Aorta (tissue), 5 donors: ENCODE data around the gene FIBP. TPM values are rescaled to one million over a fixed set of nuclear protein-coding genes. Genes with fewer than 3 reads are reported as not detected.

Experiments used
- ATAC-seq: fragments of 200-7000 bp; cut with Tn5 transposase; one replicate; pipeline ENCODE4 v1.9.1; 2022; ENCODE audit warnings: moderate library complexity; ENCODE audit not compliant: low FRiP score
- DNase-seq, 2 donors: peaks; one replicate each; pipeline ENCODE4 v3.0.0-alpha.2; 2020
- H3K27ac ChIP-seq, 2 donors: one replicate each; pipeline ENCODE4 v1.5.1; 2013; ENCODE audit warnings: low read length in 2 of 2, mild to moderate bottlenecking in 2 of 2, moderate library complexity in 2 of 2, control low read depth in 1 of 2, inconsistent platforms in 1 of 2, low read depth in 1 of 2
- H3K27me3 ChIP-seq, 2 donors: one replicate each; pipeline ENCODE4 v1.6.1; 2013; ENCODE audit warnings: control low read depth in 1 of 2, low read length in 1 of 2, mild to moderate bottlenecking in 1 of 2, moderate library complexity in 1 of 2; ENCODE audit not compliant: insufficient read depth in 2 of 2, control insufficient read depth in 1 of 2
- H3K36me3 ChIP-seq, 2 donors: one replicate each; pipeline ENCODE4 v1.6.1; 2013; ENCODE audit warnings: control low read depth in 1 of 2, low read length in 1 of 2, mild to moderate bottlenecking in 1 of 2; ENCODE audit not compliant: insufficient read depth in 2 of 2, control insufficient read depth in 1 of 2
- H3K4me1 ChIP-seq, 2 donors: one replicate each; pipeline ENCODE4 v1.6.1; 2013; ENCODE audit warnings: low read length in 2 of 2, control low read depth in 1 of 2, mild to moderate bottlenecking in 1 of 2, moderate library complexity in 1 of 2; ENCODE audit not compliant: insufficient read depth in 2 of 2, control insufficient read depth in 1 of 2
- H3K4me3 ChIP-seq, 2 donors: one replicate each; pipeline ENCODE4 v1.5.1; 2013; ENCODE audit warnings: low read length in 2 of 2, control low read depth in 1 of 2, mild to moderate bottlenecking in 1 of 2
- H3K9me3 ChIP-seq: one replicate; pipeline ENCODE4 v1.6.1; 2013; ENCODE audit warnings: mild to moderate bottlenecking, low read length; ENCODE audit not compliant: control insufficient read depth
- WGBS, 2 donors: extraction: QIAGEN DNeasy Blood & Tissue Kit; methylation state at CpG; one replicate each; pipeline ENCODE4 v1.1.7; 2013; 5-methylcytosine and 5-hydroxymethylcytosine counted together
- intact Hi-C, 2 donors: fragments of 100-400 bp; cut with DNase I; formaldehyde crosslinking; loops; one replicate each; pipeline versions ENCODE4 v1.14.2 to v1.15.0; 2022
- polyA plus RNA-seq, 2 donors: library from polyadenylated mRNA; stranded (reverse); fragments of 200-250 nt; gene quantifications; one replicate each; pipeline ENCODE4 v1.2.3, GENCODE V29; 2013
- total RNA-seq, 2 donors: library from RNA; stranded (reverse); fragmentation: NEBNext Ultra II Directional; extraction: Animal tissue kit (Norgen Biotek cat#: 25700); gene quantifications; one replicate each; pipeline ENCODE4 v1.2.1, GENCODE V29; 2021
- donor health status: healthy with polysubstance abuse.
- donor health status: Bipolar disorder and iron deficiency.
- donor health status: DM: no; HTN: no; CAD: no.
- donor health status: DM: no; HTN: no; CAD: no.
- donor health status: DM: yes; HTN: yes; CAD: no.

Gene FIBP
- total and polyA plus RNA-seq, 4 donors: 40.2 to 73.1 (median 52.5) TPM

- intact Hi-C loops: no loop called here
- peaks cover 3 to 9% of the 10 kb centered on the region in 2 donors for H3K36me3 ChIP-seq
- H3K4me3 ChIP-seq: no peak overlapping the region
Observed at GRCh38 chr11:65855927-65856363, 32.3 kb downstream of the FIBP start.

GRCh38 chr11:65854852-65855837 lies 33.1 kb downstream of the FIBP start:
- Histone ChIP-seq H3K36me3 (peaks cover 3 to 9% of the 10 kb centered on the region in 2 donors), H3K27me3 (no peaks in the 10 kb centered on the region), H3K4me3 (no peak overlapping the region), H3K9me3 (no peaks in the 10 kb centered on the region), H3K27ac (no peak overlapping the region), H3K4me1 (no peaks in the 10 kb centered on the region)
- peak in 1 of 2 donors; percentile 72 for DNase-seq
- 63 to 66% methylated on average over 15 of the region's 15 CpGs for WGBS, 2 donors
- no peak for ATAC-seq
- intact Hi-C loops: no loop called here

More at GRCh38 chr11:65855927-65856363, 32.3 kb downstream of the FIBP start:
- no peak for ATAC-seq
- Histone ChIP-seq H3K27ac (no peak overlapping the region), H3K27me3 (no peaks in the 10 kb centered on the region), H3K9me3 (no peaks in the 10 kb centered on the region), H3K4me1 (no peaks in the 10 kb centered on the region)
- WGBS, 2 donors: 77 to 78% methylated on average over 15 of the region's 15 CpGs
- peak in 1 of 2 donors; percentile 39 for DNase-seq

GRCh38 chr11:65854161-65854592 lies 34.1 kb downstream of the FIBP start:
- intact Hi-C loops: no loop called here
- ATAC-seq: no peak
- H3K36me3 ChIP-seq: peaks cover 3 to 9% of the 10 kb centered on the region in 2 donors
- H3K9me3 ChIP-seq: no peaks in the 10 kb centered on the region
- no peaks in the 10 kb centered on the region for H3K4me1 ChIP-seq
- H3K27me3 ChIP-seq: no peaks in the 10 kb centered on the region
- 88 to 90% methylated on average over 4 of the region's 4 CpGs for WGBS, 2 donors
- DNase-seq: peak in 1 of 2 donors; percentile 55
- no peak overlapping the region for H3K27ac ChIP-seq
- no peak overlapping the region for H3K4me3 ChIP-seq

- Histone ChIP-seq H3K4me1 (no peaks in the 10 kb centered on the region), H3K4me3 (no peak overlapping the region), H3K9me3 (no peaks in the 10 kb centered on the region), H3K27ac (no peak overlapping the region), H3K36me3 (peaks cover 3 to 9% of the 10 kb centered on the region in 2 donors), H3K27me3 (no peaks in the 10 kb centered on the region)
- DNase-seq (peak in 1 of 2 donors; percentile 68), ATAC-seq (no peak)
- WGBS, 2 donors: 85 to 88% methylated on average over 6 of the region's 6 CpGs
- intact Hi-C loops: no loop called here
Observed at GRCh38 chr11:65853246-65853979, 34.9 kb downstream of the FIBP start.

GRCh38 chr11:65852508-65853245 lies 35.6 kb downstream of the FIBP start:
- Histone ChIP-seq H3K36me3 (peaks cover 3 to 9% of the 10 kb centered on the region in 2 donors), H3K27ac (no peak overlapping the region), H3K9me3 (no peaks in the 10 kb centered on the region), H3K27me3 (no peaks in the 10 kb centered on the region), H3K4me1 (no peaks in the 10 kb centered on the region), H3K4me3 (no peak overlapping the region)
- intact Hi-C loops: no loop called here
- ATAC-seq: no peak
- 92 to 93% methylated on average over 24 to 33 of the region's 33 CpGs for WGBS, 2 donors
- DNase-seq: peak in 1 of 2 donors; percentile 77

- no peak overlapping the region for H3K4me3 ChIP-seq
- DNase-seq (peak in 1 of 2 donors; percentile 59), ATAC-seq (no peak)
- no peak overlapping the region for H3K27ac ChIP-seq
- H3K36me3 ChIP-seq: peaks cover 3 to 9% of the 10 kb centered on the region in 2 donors
- H3K9me3 ChIP-seq: no peaks in the 10 kb centered on the region
- no peaks in the 10 kb centered on the region for H3K27me3 ChIP-seq
- WGBS, 2 donors: 85 to 89% methylated on average over 10 of the region's 10 CpGs
- intact Hi-C loops: no loop called here
- H3K4me1 ChIP-seq: no peaks in the 10 kb centered on the region
Observed at GRCh38 chr11:65851811-65852507, 36.3 kb downstream of the FIBP start.

GRCh38 chr11:65851083-65851579 lies 37.1 kb downstream of the FIBP start:
- no peak overlapping the region for H3K4me3 ChIP-seq
- peak in 1 of 2 donors; percentile 56 for DNase-seq
- no peaks in the 10 kb centered on the region for H3K9me3 ChIP-seq
- intact Hi-C loops: no loop called here
- H3K27me3 ChIP-seq: no peaks in the 10 kb centered on the region
- no peak for ATAC-seq
- peaks cover 3 to 9% of the 10 kb centered on the region in 2 donors for H3K36me3 ChIP-seq
- H3K27ac ChIP-seq: no peak overlapping the region
- 85 to 89% methylated on average over 14 of the region's 14 CpGs for WGBS, 2 donors
- no peaks in the 10 kb centered on the region for H3K4me1 ChIP-seq
